Osteoblast (primary cell): Measurements from ENCODE around the gene SLC7A1. TPM values are rescaled to one million over a fixed set of nuclear protein-coding genes. Genes with fewer than 3 reads are reported as not detected.

Source experiments
- DNase-seq: peaks from one replicate; pipeline ENCODE4 v3.0.0; 2011; ENCODE audit warnings: low spot score, mixed read lengths; ENCODE audit not compliant: insufficient read length; ENCODE audit errors: missing footprints
- H2AFZ ChIP-seq: 2 replicates; pipeline ENCODE4 v1.6.0; 2011; ENCODE audit warnings: mild to moderate bottlenecking, low read length
- H3K27ac ChIP-seq: 2 replicates; pipeline ENCODE4 v1.5.1; 2011; ENCODE audit warnings: mild to moderate bottlenecking, low read depth, low read length, moderate library complexity
- H3K27me3 ChIP-seq: 2 replicates; pipeline ENCODE4 v1.6.0; 2012; ENCODE audit warnings: mild to moderate bottlenecking, control low read depth, inconsistent platforms, low read length, moderate library complexity; ENCODE audit not compliant: insufficient read depth
- H3K36me3 ChIP-seq: 2 replicates; pipeline ENCODE4 v1.5.1; 2011; ENCODE audit warnings: mild to moderate bottlenecking, low read length, control low read depth, moderate library complexity; ENCODE audit not compliant: insufficient read depth
- H3K4me1 ChIP-seq: 2 replicates; pipeline ENCODE4 v1.5.1; 2011; ENCODE audit warnings: mild to moderate bottlenecking, low read length, control low read depth, moderate library complexity; ENCODE audit not compliant: insufficient read depth
- H3K4me2 ChIP-seq: 2 replicates; pipeline ENCODE4 v1.6.0; 2011; ENCODE audit warnings: mild to moderate bottlenecking, low read length; ENCODE audit not compliant: insufficient read depth
- H3K4me3 ChIP-seq: fragments of 200-600 bp; sonication (generic); 3 replicates; pipeline ENCODE4 v1.5.1; 2012; ENCODE audit warnings: mild to moderate bottlenecking, low read length, inconsistent platforms; ENCODE audit not compliant: insufficient read depth
- H3K79me2 ChIP-seq: 2 replicates; pipeline ENCODE4 v1.6.0; 2012; ENCODE audit warnings: mild to moderate bottlenecking, low read length, control low read depth, inconsistent platforms; ENCODE audit not compliant: insufficient read depth
- H3K9me3 ChIP-seq: 2 replicates; pipeline ENCODE4 v1.5.1; 2011; ENCODE audit warnings: low read depth, low read length, control low read depth
- H4K20me1 ChIP-seq: 2 replicates; pipeline ENCODE4 v1.6.0; 2012; ENCODE audit warnings: mild to moderate bottlenecking, low read length, control low read depth; ENCODE audit not compliant: insufficient read depth
- total RNA-seq: library from RNA; depleted of rRNA; stranded (reverse); fragments of >200 nt; gene quantifications from 2 replicates; pipeline ENCODE4 v1.2.3, GENCODE V29; 2012
- TF ChIP-seq, protein P1 (sequence below): IDR thresholded peaks from 2 replicates; pipeline ENCODE4 v1.5.1; 2011; ENCODE audit warnings: mild to moderate bottlenecking, low read depth, low read length, moderate library complexity; ENCODE audit errors: extremely low read depth

Gene SLC7A1
- total RNA-seq, 1 donor = 25.7 TPM

DNA sequence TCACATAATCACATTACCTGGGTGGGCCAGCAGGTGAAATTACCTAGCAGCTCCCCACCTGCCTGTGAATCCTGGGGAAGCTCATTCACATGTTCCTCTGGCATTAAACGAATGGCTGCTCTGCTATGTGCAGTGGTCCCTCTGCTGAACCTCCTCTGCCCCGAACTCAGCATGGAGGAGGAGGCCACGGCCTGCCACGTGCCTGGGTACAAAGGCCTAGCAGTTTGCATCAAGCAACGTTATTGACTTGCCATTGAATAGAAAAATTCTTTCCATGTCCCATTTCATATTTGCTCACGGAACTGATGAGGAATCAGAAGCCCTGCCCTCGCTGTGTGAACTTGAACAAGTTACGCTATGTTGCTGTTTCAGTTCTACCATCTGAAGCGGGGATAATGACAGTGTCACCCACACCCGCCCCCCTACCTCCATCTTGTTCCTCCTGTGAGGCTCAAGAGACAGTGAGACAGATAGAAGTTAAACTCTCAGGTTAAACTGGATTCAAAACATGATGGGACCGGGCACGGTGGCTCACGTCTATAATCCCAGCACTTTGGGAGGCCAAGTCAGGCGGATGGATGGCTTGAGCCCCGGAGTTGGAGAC lies 25.3 kb downstream of the SLC7A1 start:
- DNase-seq = no peak
- Histone ChIP-seq H3K4me1 (peaks cover 6% of the 10 kb centered on the region), H3K4me2 (no peak overlapping the region), H3K27ac (no peak overlapping the region), H4K20me1 (peaks cover 65% of the 10 kb centered on the region), H3K27me3 (no peaks in the 10 kb centered on the region), H3K36me3 (no peaks in the 10 kb centered on the region), H2AFZ (no peak overlapping the region), H3K4me3 (no peak overlapping the region), H3K79me2 (peaks cover 100% of the 10 kb centered on the region), H3K9me3 (no peaks in the 10 kb centered on the region)
- TF ChIP-seq, protein P1, sequence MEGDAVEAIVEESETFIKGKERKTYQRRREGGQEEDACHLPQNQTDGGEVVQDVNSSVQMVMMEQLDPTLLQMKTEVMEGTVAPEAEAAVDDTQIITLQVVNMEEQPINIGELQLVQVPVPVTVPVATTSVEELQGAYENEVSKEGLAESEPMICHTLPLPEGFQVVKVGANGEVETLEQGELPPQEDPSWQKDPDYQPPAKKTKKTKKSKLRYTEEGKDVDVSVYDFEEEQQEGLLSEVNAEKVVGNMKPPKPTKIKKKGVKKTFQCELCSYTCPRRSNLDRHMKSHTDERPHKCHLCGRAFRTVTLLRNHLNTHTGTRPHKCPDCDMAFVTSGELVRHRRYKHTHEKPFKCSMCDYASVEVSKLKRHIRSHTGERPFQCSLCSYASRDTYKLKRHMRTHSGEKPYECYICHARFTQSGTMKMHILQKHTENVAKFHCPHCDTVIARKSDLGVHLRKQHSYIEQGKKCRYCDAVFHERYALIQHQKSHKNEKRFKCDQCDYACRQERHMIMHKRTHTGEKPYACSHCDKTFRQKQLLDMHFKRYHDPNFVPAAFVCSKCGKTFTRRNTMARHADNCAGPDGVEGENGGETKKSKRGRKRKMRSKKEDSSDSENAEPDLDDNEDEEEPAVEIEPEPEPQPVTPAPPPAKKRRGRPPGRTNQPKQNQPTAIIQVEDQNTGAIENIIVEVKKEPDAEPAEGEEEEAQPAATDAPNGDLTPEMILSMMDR = no peak

GRCh38 chr13:29569253-29570050 lies 26.0 kb downstream of the SLC7A1 start:
- peaks cover 67% of the 10 kb centered on the region for H4K20me1 ChIP-seq
- H2AFZ ChIP-seq = no peak overlapping the region
- H3K36me3 ChIP-seq = no peaks in the 10 kb centered on the region
- no peak overlapping the region for H3K27ac ChIP-seq
- no peak for DNase-seq
- H3K4me3 ChIP-seq = no peak overlapping the region
- TF ChIP-seq, protein P1 = no peak
- no peaks in the 10 kb centered on the region for H3K9me3 ChIP-seq
- H3K27me3 ChIP-seq = no peaks in the 10 kb centered on the region
- H3K4me2 ChIP-seq = no peak overlapping the region
- peaks cover 6% of the 10 kb centered on the region for H3K4me1 ChIP-seq
- H3K79me2 ChIP-seq = peaks cover 99% of the 10 kb centered on the region

- peaks cover 99% of the 10 kb centered on the region for H3K79me2 ChIP-seq
- no peak for DNase-seq
- H3K4me2 ChIP-seq = no peak overlapping the region
- H4K20me1 ChIP-seq = peaks cover 68% of the 10 kb centered on the region
- no peaks in the 10 kb centered on the region for H3K36me3 ChIP-seq
- no peaks in the 10 kb centered on the region for H3K9me3 ChIP-seq
- H3K27ac ChIP-seq = no peak overlapping the region
- H3K4me3 ChIP-seq = no peak overlapping the region
- TF ChIP-seq, protein P1 = no peak
- peaks cover 8% of the 10 kb centered on the region for H3K4me1 ChIP-seq
- no peaks in the 10 kb centered on the region for H3K27me3 ChIP-seq
- no peak overlapping the region for H2AFZ ChIP-seq
Observed at GRCh38 chr13:29568731-29569130, 26.8 kb downstream of the SLC7A1 start.

GRCh38 chr13:29567411-29567810 lies 28.1 kb downstream of the SLC7A1 start:
- Histone ChIP-seq H3K9me3 (no peaks in the 10 kb centered on the region), H4K20me1 (peaks cover 69% of the 10 kb centered on the region), H3K36me3 (no peaks in the 10 kb centered on the region), H3K27me3 (no peaks in the 10 kb centered on the region), H2AFZ (no peak overlapping the region), H3K4me2 (no peak overlapping the region), H3K4me1 (peaks cover 14% of the 10 kb centered on the region), H3K79me2 (peaks cover 99% of the 10 kb centered on the region), H3K4me3 (no peak overlapping the region), H3K27ac (no peak overlapping the region)
- no peak for DNase-seq
- TF ChIP-seq, protein P1 = no peak
